HG02840 (cell line): ENCODE measurements around the gene PELI2.
A peak's percentile ranks its signal among the peaks of the same experiment; 100 is the strongest.

Experiments used
- ATAC-seq: cut with Tn5 transposase; IDR thresholded peaks from one replicate; pipeline ENCODE4 v1.9.1; 2021; ENCODE audit warnings: mild to moderate bottlenecking, moderate library complexity, moderate number of reproducible peaks; ENCODE audit not compliant: unreplicated experiment, low FRiP score

PELI2 gene

GRCh38 chr14:56117765-56118610 lies at the start of gene PELI2:
Gene PELI2 (plus strand): TSS chr14:56118411. CDS start chr14:56118661, 250 bp downstream.
- ATAC-seq, result peak; percentile 70

GRCh38 chr14:56073799-56074198 lies 44.4 kb upstream of the PELI2 start:
- ATAC-seq, result no peak

- no peak for ATAC-seq
These were observed 42.9 kb upstream of the PELI2 start for GRCh38 chr14:56075301-56075700.

- no peak for ATAC-seq
These were observed 37.1 kb upstream of the PELI2 start for GRCh38 chr14:56081139-56081538.

GRCh38 chr14:56082880-56083279 lies 35.3 kb upstream of the PELI2 start:
- ATAC-seq, result no peak

GRCh38 chr14:56085471-56085870 lies 32.7 kb upstream of the PELI2 start:
- ATAC-seq, result no peak

- ATAC-seq, result no peak
These were observed 30.3 kb upstream of the PELI2 start for GRCh38 chr14:56087671-56088471.

GRCh38 chr14:56088941-56089340 lies 29.3 kb upstream of the PELI2 start:
- ATAC-seq, result no peak

- ATAC-seq, result no peak
These were observed 25.4 kb upstream of the PELI2 start for GRCh38 chr14:56092763-56093162.

GRCh38 chr14:56094076-56094475 lies 24.1 kb upstream of the PELI2 start:
- ATAC-seq, result no peak

- ATAC-seq, result no peak
These were observed 20.2 kb upstream of the PELI2 start for GRCh38 chr14:56098021-56098420.

- ATAC-seq, result no peak
These were observed 19.0 kb upstream of the PELI2 start for GRCh38 chr14:56099081-56099797.

GRCh38 chr14:56100556-56100955 lies 17.7 kb upstream of the PELI2 start:
- ATAC-seq, result no peak

GRCh38 chr14:56102941-56103340 lies 15.3 kb upstream of the PELI2 start:
- ATAC-seq, result no peak

GRCh38 chr14:56107615-56108014 lies 10.6 kb upstream of the PELI2 start:
- ATAC-seq, result no peak

- ATAC-seq, result no peak
These were observed 10.2 kb upstream of the PELI2 start for GRCh38 chr14:56108057-56108456.

- ATAC-seq, result no peak
These were observed 5.4 kb upstream of the PELI2 start for GRCh38 chr14:56112781-56113180.

GRCh38 chr14:56115334-56115870 lies 2.8 kb upstream of the PELI2 start:
- ATAC-seq, result no peak

GRCh38 chr14:56115976-56116893 lies 2.0 kb upstream of the PELI2 start:
- no peak for ATAC-seq
